ENCODE results near the gene ELAVL1.

ELAVL1 gene

DNA sequence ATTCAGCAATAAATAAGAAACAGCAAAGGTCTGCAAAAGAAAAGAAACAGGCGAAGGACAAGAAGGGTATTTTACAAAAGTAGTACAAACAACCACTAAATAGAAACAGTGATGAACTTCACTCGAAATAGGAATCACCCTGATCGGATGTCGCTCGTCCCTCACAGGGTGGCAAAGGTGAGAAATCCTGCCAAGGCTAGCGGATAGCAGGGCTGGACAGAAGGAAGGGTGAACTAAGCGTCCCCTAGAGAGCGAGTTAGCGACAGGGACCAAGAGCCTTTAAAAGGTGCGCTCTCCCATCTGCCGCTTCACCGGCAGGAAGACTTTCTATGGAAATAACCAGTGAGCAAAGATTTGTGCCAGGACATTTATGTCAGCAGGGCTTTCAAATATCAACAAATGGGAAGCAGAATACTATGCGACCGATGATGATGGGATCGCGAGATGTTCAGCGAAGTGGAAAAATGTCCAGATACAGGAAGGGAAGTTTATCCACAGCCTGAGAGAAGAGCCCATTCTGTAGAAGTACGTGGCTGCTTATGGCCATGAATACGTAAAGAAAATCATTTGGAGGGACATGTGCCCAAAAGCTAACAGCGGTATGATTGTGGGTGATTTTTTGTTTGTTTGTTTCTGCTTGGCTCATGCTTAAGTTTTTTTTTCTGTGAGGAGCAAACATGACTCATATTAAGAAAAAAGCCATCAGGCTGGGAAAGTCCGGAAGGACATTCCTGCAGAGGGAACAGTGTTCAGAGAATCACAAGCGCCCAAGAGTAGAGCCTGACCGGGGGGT lies 18.9 kb downstream of the ELAVL1 start:
- DNase-seq (ENCODE audit: low read depth, low spot score) = peak; percentile 33

DNA sequence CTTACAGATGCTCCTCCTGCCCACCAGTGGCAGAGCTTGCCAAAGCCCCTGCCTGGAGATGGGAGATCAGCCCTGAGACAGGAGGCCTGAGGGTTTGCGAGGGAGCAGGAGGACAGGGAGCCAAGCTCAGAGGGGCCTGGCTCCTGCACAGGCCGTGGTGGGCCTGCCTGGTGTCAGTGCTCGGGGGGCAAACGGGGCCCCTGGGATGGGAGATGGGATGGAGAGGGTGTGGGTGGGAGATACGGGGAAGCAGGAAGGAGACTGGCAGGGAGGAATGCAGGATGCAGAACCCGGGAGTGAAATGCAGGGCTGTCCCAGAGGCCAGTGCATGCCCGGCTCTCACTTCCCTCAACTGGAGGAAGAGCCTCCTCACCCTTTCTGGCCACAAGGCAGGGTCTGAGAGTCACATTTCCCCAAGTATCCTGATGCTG lies 19.9 kb downstream of the ELAVL1 start:
- no peak for DNase-seq (ENCODE audit: low read depth, low spot score)

DNA sequence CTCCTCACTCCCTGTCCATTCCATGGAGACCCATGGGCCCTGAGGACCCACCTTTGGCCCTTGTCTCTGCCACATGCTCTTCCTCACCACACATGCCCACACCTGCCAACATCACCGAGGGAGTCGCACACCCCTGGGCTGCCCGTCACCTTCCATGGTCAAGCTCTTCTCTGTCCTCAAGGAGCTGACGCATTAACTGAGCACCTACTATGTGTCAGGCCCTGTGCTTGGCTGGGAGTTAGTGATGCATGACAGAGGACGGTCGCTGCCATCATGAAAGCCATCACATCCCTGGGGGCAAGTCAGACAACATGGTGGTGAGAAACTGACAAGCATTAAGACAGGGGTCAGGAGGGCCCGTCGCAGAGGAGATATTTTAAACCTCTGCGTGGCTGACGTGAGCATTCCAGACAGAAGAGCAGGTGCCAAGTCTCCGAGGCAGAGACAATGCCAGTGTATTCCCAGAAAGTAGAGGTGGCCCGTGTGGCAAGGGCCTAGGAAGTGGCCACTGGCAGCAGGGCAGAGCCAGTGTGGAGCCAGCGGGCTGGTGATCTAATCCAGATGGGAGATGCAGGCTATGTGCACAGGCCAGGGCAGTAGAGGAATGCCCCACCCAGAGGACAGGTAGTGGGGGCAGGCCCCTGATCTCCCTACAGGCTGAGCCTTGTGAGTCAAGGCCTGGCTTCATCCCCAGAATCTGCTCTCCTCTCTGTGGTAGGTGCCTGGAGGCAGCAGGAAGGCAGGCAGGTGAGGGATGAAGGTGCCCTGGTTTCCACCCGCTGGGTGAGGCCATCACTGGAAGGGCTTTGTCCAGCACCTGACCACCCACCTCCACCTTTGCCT lies 21.2 kb downstream of the ELAVL1 start:
- no peak for DNase-seq (ENCODE audit: low read depth, low spot score)

DNA sequence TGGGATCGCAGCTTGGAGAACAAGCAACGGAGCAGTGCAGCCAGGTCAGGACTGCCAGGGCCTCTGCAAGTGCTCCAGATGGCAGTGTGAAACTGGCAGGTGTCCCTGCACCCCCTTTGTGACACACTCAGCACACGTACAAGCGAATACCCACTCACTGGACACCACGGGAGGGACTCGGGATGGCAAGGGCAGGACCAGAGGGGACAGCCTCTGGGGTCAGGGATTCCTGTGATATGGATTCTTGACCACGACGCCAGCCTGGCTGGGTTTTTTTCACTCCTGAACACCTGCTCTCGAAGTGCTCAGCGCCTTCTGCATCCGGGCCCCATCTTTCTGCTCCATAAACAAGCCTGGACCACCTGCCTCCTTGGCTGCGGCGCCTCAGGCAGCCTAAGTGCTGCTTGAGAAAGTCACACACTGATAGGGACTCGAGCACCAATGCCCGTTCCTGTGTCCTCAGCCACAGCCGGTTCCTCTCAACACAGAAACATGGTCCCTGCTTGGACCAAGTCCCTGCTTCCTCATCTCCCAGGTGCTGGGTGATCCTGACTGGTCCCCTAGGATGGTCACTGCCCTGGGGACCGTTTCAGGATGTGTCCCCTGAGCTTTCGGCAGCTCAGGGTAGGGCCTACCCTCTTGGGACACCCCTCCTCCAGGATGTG lies 22.0 kb downstream of the ELAVL1 start:
- no peak for DNase-seq (ENCODE audit: low read depth, low spot score)

DNA sequence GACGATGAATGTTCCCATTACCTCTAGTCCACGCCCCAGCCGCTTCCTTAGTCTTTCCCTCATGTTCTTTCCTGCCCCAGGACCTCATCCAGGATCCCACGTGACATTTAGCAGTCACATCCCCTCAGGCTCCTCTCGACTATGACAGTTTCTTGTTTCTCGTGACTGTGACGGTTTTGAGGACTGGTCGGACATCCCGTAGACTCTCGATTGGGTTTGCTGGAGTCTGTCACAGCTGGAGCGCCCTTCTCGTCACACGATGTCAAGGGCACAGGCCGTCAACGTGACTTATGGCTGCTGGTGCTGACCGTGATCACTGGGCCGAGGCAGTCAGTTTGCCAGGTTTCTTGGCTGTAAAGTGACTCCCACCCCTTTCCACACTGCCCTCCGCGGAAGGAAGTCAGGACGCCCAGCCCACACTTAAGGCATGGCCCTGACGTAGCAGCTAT lies 22.8 kb downstream of the ELAVL1 start:
- no peak for DNase-seq (ENCODE audit: low read depth, low spot score)

DNA sequence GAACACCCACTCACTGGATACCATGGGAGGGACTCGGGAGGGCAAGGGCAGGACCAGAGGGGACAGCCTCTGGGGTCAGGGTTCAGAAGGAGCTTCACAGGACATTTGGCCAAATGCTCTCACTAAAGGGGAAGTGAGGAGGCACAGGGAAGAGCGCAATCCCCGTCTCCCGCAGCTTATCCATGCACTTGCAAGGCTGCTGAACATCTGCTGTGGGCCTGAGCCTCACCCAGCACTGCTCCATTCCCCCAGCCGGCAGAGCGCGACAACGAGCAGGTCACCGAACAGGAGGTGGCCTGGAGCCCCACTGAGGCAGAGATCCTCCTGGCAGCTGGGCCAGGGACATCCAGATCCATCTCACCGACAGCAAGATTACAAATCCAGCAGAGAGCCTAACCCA lies 23.3 kb downstream of the ELAVL1 start:
- DNase-seq (ENCODE audit: low read depth, low spot score) = no peak

DNA sequence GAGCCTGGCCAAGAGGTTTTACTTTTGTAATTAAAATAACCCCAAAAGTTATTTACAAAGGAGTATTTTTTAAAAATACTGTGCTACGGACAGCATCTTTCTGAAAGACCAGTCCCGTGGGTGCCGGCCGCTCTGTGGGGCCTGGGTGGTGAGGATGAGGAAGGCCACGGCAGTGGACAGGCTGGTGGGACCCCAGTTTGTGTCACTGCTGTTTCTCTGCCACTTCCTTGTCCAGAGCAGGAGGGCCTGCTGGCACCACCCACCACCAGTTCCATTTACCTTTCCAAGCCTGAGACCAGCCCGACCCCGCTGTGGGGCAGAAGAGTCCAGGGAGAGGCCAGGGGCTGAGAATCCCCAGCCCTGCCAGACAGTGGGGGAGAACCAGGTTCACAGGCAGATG lies 23.8 kb downstream of the ELAVL1 start:
- no peak for DNase-seq (ENCODE audit: low read depth, low spot score)

DNA sequence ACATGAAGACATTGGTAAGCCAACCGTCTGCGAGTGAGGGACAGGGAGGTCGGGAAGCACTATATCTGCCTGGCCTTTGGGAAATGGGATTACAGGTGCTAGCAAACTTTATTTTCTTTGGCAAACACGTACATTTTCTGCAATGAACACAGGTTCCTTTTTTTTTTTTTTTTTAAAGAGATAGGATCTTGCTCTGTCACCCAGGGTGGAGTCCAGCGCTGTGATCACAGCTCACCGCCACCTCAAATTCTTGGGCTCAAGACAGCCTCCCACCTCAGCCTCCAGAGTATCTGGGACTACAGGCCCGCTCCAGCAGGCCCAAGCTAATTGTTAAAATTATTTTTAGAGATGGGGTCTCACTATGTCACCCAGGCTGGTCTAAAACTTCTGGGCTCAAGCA lies 24.2 kb downstream of the ELAVL1 start:
- DNase-seq (ENCODE audit: low read depth, low spot score) = no peak

DNA sequence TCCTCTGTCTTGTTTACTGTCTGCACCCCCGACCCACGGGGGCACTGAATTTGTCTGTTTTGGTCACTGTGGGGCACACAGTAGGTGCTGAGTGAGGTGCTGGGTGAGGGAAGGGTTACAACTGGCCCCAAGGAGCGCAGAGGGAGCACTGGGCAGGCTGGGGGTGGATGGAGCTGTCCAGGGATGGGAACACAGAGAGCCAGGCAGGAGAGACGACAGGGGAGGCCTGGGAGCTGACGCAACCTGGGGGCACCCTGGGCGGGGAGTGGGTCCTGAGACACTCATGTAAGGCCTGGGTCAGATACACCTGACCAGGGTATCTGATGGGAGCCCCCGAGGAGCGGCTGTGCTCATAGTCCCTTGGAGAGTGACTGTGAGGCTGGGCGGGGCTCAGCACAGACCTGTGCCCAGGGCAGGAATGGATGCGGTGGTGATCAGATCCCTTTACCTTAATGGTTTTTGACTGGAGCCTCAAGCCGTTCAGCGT lies 24.8 kb downstream of the ELAVL1 start:
- DNase-seq (ENCODE audit: low read depth, low spot score) = no peak

DNA sequence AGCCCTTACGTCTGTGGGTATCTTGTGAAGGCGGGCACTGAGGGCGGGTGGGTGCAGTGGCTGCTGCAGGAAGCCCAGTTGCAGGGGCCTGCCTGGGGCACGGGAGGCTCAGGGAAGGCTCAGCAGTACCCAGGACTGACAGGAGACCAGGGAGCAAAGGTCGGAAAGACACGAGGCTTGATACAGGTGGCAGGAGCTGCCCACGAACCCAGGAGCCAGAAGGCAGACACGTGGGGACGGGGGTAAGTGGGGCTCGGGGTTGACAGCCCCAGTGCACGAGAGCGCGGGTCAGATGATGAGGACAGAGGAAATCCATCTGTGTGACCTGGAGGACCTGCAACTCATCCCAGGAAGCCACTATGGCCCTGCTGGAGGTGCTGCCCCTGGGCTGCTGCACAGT lies 25.3 kb downstream of the ELAVL1 start:
- DNase-seq (ENCODE audit: low read depth, low spot score) = no peak

DNA sequence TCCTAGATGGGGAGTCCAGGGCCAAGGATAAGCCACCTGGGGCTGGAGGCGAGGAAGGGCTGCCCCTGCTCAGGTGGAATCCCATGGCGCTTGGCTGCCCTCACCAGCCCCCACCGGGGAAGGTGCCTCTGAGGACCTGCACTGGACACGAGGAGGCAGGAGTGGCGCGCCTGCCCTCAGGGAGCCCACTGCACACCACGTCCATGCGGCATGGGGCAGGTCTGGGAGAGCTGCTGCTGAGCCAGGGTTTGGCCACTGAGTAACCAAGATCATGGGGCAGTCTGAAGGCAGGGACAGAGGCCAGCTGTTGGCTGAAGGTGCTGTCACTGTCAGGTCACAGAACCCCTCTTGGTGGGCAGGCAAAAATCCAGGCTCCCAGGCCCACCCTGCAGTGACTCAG lies 25.9 kb downstream of the ELAVL1 start:
- DNase-seq (ENCODE audit: low read depth, low spot score) = no peak

DNA sequence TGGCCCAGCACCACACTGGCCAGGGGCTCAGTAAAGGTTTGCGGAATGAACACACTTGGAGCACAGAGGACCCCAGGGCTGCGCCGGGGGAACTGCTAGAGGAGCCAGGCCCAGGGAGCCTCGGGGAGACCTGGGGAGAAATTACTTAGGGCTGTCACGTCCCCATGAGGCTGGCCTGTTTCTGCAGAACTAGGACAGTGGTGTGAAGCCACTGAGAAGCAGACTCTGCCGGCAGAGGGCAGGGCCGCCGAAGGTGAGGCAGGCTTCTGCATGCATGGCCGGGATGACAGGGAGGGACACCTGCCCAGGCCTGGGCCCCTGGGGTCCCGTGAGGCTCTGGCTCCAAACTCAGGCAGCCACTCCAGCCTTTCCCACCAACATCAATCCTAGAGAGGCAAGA lies 26.4 kb downstream of the ELAVL1 start:
- no peak for DNase-seq (ENCODE audit: low read depth, low spot score)

DNA sequence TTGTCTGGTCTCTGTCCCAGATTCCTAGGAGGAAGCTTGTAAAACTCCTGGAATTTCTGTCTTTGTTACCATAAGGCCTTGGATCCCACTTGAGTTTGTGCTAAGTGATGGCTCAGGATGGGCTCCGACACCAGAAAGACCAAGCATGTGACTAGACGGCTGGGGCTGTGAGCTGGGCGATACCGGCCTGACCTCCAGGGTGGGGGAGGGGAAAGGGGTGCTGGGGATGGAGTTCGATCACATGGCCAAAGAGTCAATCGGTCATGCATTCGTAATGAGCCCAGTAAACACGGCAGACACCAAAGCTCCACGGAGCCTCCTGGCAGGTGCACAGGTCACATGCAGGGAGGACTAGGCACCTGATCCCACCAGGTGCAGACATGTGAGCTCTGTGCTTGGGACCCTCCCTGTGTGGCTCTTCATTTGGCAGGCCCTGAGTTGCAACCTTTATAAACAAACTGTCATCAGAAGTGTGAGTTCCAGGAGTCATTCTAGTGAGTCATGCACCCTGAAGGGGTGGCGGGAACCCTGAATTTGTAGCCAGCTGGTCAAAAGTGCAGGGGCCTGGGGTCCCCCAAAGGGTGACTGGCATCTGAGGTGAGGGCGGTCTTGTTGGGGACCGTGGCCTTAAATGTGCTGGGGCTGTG lies 27.1 kb downstream of the ELAVL1 start:
- no peak for DNase-seq (ENCODE audit: low read depth, low spot score)

DNA sequence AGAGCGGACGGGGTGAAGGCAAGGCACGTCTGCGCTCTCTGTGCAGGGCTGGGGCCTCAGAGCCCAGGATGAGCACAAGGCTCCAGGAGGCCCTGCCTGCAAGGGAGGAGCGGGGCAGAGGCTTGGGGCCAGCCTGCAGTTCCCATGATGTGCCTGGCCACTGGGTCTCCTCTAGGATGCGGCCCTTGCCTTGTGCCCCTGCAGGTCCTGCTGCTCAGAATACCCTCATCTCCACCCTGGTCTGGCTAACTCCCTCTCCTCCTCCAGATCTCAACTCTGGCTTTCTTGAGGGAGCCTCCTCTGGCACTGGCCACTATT lies 27.8 kb downstream of the ELAVL1 start:
- DNase-seq (ENCODE audit: low read depth, low spot score) = no peak

DNA sequence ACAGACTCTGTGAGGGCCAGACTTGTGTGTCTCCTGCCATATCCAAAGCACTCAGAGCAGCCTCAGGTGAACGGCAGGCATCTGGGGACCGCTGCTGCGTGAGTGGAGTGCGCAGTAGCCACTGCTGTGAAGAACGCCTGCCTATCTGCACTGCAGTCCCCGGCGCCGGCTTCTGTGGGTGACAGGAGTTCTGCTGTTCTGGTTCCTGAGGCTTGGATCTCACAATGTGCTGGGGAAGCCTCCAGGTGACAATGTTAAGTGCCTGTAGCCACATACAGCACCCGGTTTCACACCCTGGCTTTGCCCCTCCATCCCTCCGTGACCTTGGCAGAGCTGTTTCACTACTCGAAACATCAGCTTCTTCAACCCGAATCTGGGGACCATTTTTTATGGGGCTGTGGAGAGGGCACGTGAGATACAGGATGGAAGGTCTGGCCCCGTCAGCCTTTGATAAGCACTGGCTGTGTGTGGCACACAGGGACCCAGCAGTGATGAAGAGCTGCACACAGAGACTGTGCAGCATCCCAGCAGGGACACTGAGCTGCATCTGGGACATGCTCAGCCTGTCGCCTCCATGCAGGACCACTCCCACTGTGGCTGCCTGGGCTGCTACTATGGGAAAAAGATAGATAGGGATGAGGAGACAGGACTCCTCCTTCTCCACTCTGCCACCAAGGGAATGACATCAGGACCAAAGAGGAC lies 28.3 kb downstream of the ELAVL1 start:
- no peak for DNase-seq (ENCODE audit: low read depth, low spot score)

DNA sequence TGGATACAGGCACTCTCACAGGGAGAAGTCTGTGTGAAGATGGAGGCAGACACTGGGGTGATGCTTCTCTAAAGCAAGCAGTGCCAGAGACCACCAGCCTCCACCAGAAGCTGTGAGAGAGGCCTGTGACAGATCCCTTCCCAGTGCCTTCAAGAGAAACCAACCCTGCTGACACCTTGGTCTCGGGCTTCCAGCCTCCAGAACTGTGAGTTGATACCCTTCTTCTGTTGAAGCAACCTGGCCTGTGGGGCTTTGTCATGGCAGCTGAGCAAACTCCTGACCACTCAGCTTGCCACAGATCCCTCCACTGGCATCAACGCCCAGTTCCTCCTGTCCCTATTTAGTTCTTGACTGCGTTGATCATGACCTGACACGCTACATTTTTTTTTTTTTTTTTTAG lies 29.0 kb downstream of the ELAVL1 start:
- no peak for DNase-seq (ENCODE audit: low read depth, low spot score)

DNA sequence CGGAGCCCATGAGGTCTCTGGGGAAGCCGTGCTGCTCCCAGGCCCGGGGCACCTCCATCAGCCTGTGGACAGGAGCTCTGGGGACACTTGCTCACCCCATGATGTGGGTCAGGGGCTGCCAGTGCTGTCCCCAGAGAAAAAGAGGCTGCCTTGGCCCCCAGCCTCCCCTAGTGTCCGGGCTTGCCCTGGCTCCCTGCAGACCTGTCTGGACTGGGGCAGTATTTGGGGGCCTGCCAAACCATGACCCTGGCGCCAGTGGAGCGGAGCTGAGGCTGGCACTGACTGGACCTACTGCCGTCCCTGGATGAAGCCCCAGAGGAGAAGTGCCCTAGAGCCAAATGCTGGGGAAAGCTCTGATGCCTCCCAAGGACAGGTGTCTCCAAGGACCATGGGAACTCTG lies 30.4 kb downstream of the ELAVL1 start:
- DNase-seq (ENCODE audit: low read depth, low spot score) = no peak

DNA sequence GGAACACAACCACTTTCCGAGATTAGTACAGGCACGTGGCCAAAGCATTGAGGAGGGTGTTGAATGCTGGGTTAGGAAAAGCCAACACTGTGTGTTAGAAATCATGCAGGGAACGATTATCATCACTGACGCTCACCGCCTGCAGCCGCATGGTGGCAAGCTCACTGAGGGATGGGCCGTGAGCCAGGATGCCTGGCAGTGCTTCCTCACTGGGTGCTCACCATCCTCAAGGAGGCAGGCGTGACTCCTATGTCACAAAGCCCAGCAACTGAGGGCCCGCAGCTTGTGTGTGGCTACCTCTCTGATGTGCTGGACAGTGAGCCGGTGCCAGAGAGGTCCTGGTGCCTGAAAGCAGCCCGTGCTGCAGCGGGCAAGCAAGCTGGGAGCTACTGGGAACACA lies 31.6 kb downstream of the ELAVL1 start:
- DNase-seq (ENCODE audit: low read depth, low spot score) = no peak

DNA sequence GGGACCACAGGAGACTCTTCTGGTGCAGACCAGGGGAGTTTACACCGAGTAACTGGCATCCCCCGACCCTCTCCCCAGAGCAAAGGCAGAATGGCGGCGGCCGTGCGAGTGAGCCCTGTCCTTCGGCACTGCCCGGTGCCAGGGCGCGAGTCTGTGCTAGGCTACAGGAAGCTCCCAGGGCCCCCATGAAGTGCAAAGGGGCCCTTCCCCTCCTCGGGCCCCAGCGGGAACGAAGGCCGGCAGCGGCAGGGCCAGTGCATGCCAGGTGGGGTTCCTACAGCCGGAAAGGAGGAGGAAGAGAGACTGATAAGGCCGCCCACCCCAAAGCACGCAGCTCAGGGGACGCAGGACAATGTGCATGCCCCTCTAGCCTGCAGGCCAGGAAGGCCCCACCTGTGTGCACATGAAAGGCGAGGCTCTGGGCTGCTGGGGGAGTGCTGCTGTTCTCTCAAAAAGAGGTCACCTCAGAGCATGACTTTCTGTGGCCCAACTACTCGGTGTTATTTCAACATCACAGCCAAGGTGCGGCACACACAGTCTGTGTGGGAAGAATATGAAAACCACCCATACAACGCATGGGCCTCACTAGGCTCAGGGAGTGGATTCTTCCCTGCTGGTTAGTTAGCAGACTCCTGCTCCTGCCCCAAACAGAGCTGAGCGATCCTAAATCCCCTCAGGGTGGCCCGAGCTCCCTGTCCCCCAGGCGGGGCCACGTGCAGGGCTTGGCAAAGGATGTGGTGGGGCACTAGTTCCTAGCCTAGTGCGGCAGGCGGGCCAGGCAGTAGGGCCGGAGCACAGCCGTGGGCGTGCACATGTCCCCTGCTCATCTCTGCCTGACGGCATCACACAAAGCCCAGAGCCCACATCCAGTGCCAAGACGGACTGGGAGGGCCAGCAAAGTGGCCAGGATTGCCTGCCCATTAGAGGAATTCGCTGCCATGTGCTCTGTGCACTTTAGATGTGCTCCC lies 33.6 kb downstream of the ELAVL1 start:
- DNase-seq (ENCODE audit: low read depth, low spot score) = no peak

Data from smooth muscle cell of the brain vasculature (primary cell).